HG02623 (cell line): ENCODE measurements around the gene AKR1E2.

Experiments used
- ATAC-seq: cut with Tn5 transposase; IDR thresholded peaks from one replicate; pipeline ENCODE4 v1.9.1; 2021; ENCODE audit warnings: moderate library complexity; ENCODE audit not compliant: unreplicated experiment

Gene AKR1E2

DNA sequence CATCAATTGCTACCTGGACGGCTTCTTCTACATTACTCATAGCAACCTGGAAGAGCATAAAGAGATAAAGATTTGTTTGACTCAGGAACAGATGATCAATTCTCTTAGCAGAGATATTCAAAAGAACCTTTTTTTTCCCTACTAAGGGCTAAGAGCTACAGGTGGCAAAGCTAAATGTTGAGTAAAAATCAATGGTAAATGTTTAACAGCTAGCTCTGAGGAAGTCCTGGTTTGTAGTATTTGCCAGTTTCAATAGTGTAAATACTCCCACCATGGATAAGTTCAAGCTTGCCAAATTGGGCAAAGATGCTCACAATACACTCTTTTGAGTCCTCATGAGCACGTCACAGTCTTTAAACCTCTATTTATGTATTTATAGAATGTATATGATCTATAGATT, 64.0 kb downstream of the AKR1E2 start:
- no peak for ATAC-seq

DNA sequence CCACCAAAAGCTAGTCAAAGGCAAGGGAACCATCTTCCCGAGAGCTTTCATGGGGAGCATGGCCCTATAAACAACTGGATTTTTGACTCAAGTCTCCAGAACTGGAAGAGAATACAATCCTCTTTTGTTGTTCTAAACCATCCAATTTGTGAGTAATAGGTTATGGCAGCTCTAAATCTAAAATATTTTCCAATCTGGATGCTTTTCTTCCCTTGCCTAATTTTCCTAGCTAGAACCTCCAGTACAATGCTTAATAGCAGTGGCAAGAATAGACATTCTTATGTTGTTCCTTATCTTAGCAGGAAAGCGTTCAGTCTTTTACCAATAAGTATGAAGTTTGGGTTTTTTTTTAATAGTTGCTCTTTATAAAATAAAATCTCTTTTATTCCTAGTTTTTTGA, 66.7 kb downstream of the AKR1E2 start:
- ATAC-seq: no peak

DNA sequence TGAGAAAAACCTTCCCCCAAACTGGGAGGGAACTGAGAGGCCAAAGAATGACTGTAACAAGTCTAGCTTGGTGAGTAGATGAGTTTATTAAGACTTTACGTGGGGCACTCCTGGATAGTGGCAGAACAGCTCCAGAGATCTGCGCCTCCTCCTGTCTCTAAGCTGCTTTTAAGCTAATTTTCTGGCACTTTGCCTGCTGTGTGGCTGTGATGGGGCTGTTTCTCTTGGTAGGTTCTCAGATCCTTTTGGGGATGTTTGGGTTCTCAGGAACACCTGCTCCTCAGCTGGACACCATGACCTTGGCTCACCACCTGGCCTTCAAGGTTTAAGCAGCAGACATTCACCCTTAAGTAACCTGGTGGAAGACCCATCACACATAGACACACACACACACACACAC, 68.3 kb downstream of the AKR1E2 start:
- ATAC-seq: no peak
